Measurements from ENCODE around the gene IL5. TPM values are rescaled to one million over a fixed set of nuclear protein-coding genes. Genes with fewer than 3 reads are reported as not detected.

IL5 gene
- total and polyA plus RNA-seq, 4 donors, result not detected

- WGBS, result 54% methylated on average over 4 of the region's 4 CpGs
- Histone ChIP-seq H3K4me1 (ENCODE audit: control insufficient read depth in 4 of 4, insufficient read depth in 4 of 4, low read length in 3 of 4) (peaks cover 26 to 77% (median 60%) of the 10 kb centered on the region in 4 donors), H3K9ac (ENCODE audit: low read depth in 1 of 2, low read length in 2 of 2) (peak overlapping the region in 1 of 2 donors; percentile 33), H3K4me3 (ENCODE audit: low read depth in 1 of 3, low read length in 3 of 3) (no peak overlapping the region), H3K36me3 (ENCODE audit: control insufficient read depth in 4 of 4, insufficient read depth in 3 of 4, low read depth in 1 of 4, low read length in 3 of 4) (no peaks in the 10 kb centered on the region), H3K27me3 (ENCODE audit: control insufficient read depth in 4 of 4, insufficient read depth in 4 of 4, low read length in 3 of 4) (no peaks in the 10 kb centered on the region), H3K9me3 (ENCODE audit: control insufficient read depth in 4 of 4, low read length in 3 of 4) (no peaks in the 10 kb centered on the region), H3K27ac (ENCODE audit: low read depth in 1 of 2, low read length in 2 of 2) (peak overlapping the region; percentile 82 to 97)
- no peak for TF ChIP-seq MAX (IDR thresholded peaks at IDR 0.05)
- no peak for TF ChIP-seq ZBTB33 (IDR thresholded peaks at IDR 0.05)
- no peak for TF ChIP-seq RAD21 (IDR thresholded peaks at IDR 0.05)
- no peak for TF ChIP-seq HNF4A (conservative IDR thresholded peaks at IDR 0.05)
- no peak for DNase-seq (ENCODE audit: low spot score)
Measured at GRCh38 chr5:132501629-132501956, 41.7 kb downstream of the IL5 start.

GRCh38 chr5:132500931-132501628, 42.2 kb downstream of the IL5 start:
- Histone ChIP-seq H3K4me3 (ENCODE audit: low read depth in 1 of 3, low read length in 3 of 3) (no peak overlapping the region), H3K9ac (ENCODE audit: low read depth in 1 of 2, low read length in 2 of 2) (peak overlapping the region in 1 of 2 donors; percentile 33), H3K36me3 (ENCODE audit: control insufficient read depth in 4 of 4, insufficient read depth in 3 of 4, low read depth in 1 of 4, low read length in 3 of 4) (no peaks in the 10 kb centered on the region), H3K9me3 (ENCODE audit: control insufficient read depth in 4 of 4, low read length in 3 of 4) (no peaks in the 10 kb centered on the region), H3K27me3 (ENCODE audit: control insufficient read depth in 4 of 4, insufficient read depth in 4 of 4, low read length in 3 of 4) (no peaks in the 10 kb centered on the region), H3K27ac (ENCODE audit: low read depth in 1 of 2, low read length in 2 of 2) (peak overlapping the region; percentile 82 to 97), H3K4me1 (ENCODE audit: control insufficient read depth in 4 of 4, insufficient read depth in 4 of 4, low read length in 3 of 4) (peaks cover 26 to 79% (median 60%) of the 10 kb centered on the region in 4 donors)
- DNase-seq (ENCODE audit: low spot score), result peak; percentile 78
- WGBS, result 19% methylated on average over 6 of the region's 6 CpGs
- TF ChIP-seq JUND (IDR thresholded peaks at IDR 0.05), result peak in 1 of 2 donors; percentile 22
- TF ChIP-seq REST (IDR thresholded peaks at IDR 0.05), result no peak
- peak; percentile 36 for TF ChIP-seq YY1 (IDR thresholded peaks at IDR 0.05)
- TF ChIP-seq EGR1 (IDR thresholded peaks at IDR 0.05; ENCODE audit: low read depth in 2 of 2), result peak in 1 of 2 donors; percentile 76
- TF ChIP-seq HNF4G (IDR thresholded peaks at IDR 0.05), result peak; percentile 83
- no peak for TF ChIP-seq ZBTB33 (IDR thresholded peaks at IDR 0.05)
- TF ChIP-seq RXRA (IDR thresholded peaks at IDR 0.05), result peak; percentile 66 to 84
- peak; percentile 76 for TF ChIP-seq SP1 (IDR thresholded peaks at IDR 0.05)
- TF ChIP-seq FOXA2 (IDR thresholded peaks at IDR 0.05), result peak; percentile 50
- peak; percentile 94 to 96 for TF ChIP-seq RAD21 (IDR thresholded peaks at IDR 0.05)
- peak; percentile 88 to 92 for TF ChIP-seq HNF4A (conservative IDR thresholded peaks at IDR 0.05)
- TF ChIP-seq ATF3 (IDR thresholded peaks at IDR 0.05), result no peak
- TF ChIP-seq GABPA (IDR thresholded peaks at IDR 0.05 in 1 of 2, conservative IDR thresholded peaks at IDR 0.05 in 1 of 2), result no peak
- TF ChIP-seq MAX (IDR thresholded peaks at IDR 0.05), result peak; percentile 97
- peak; percentile 72 for TF ChIP-seq CTCF (IDR thresholded peaks at IDR 0.05; ENCODE audit: low read depth, low read length, missing input control)
- TF ChIP-seq NR2F2 (IDR thresholded peaks at IDR 0.05), result peak; percentile 18
- TF ChIP-seq FOXA1 (IDR thresholded peaks at IDR 0.05), result peak; percentile 38
- TF ChIP-seq TAF1 (conservative IDR thresholded peaks at IDR 0.05), result no peak
